Loucy (cell line): Measurements from ENCODE around the gene ARHGAP24.

ENCODE experiments used
- EZH2phosphoT487 ChIP-seq: fragments of 200-600 bp; IDR thresholded peaks from 2 replicates; pipeline ENCODE4 v1.6.1; 2018; ENCODE audit warnings: antibody characterized with exemption, mild to moderate bottlenecking, moderate library complexity, borderline replicate concordance
- TF ChIP-seq, protein P1 (sequence below): fragments of 200-600 bp; sonication (generic); conservative IDR thresholded peaks from 2 replicates; pipeline ENCODE4 v1.5.1; 2014; ENCODE audit warnings: mild to moderate bottlenecking, antibody characterized with exemption, low read length

GRCh38 chr4:85737254-85737653 is 262.3 kb downstream of the ARHGAP24 start:
- TF ChIP-seq, protein P1, sequence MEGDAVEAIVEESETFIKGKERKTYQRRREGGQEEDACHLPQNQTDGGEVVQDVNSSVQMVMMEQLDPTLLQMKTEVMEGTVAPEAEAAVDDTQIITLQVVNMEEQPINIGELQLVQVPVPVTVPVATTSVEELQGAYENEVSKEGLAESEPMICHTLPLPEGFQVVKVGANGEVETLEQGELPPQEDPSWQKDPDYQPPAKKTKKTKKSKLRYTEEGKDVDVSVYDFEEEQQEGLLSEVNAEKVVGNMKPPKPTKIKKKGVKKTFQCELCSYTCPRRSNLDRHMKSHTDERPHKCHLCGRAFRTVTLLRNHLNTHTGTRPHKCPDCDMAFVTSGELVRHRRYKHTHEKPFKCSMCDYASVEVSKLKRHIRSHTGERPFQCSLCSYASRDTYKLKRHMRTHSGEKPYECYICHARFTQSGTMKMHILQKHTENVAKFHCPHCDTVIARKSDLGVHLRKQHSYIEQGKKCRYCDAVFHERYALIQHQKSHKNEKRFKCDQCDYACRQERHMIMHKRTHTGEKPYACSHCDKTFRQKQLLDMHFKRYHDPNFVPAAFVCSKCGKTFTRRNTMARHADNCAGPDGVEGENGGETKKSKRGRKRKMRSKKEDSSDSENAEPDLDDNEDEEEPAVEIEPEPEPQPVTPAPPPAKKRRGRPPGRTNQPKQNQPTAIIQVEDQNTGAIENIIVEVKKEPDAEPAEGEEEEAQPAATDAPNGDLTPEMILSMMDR = no peak
- TF ChIP-seq EZH2phosphoT487 = no peak
